ENCODE results near the gene SKIC2. TPM values are rescaled to one million over a fixed set of nuclear protein-coding genes. Genes with fewer than 3 reads are reported as not detected.

Gene SKIC2
- total RNA-seq, 1 donor from 2014 or later: 32.9 TPM

GRCh38 chr6:31935823-31936222 is 23.2 kb upstream of the SKIC2 start:
- peaks cover 6% of the 10 kb centered on the region for H3K27me3 ChIP-seq (ENCODE audit: low read depth)
- no peaks in the 10 kb centered on the region for H3K36me3 ChIP-seq
- no peak overlapping the region for H3K4me3 ChIP-seq
- no peaks in the 10 kb centered on the region for H3K9me3 ChIP-seq (replicated peaks)
- TF ChIP-seq CTCF (IDR thresholded peaks at IDR 0.05; ENCODE audit: borderline replicate concordance): no peak
- DNase-seq: no peak
- H3K4me1 ChIP-seq: no peaks in the 10 kb centered on the region
- H3K27ac ChIP-seq (replicated peaks): no peak overlapping the region
- intact Hi-C loops (cut with micrococcal nuclease): no loop called here

- no peak overlapping the region for H3K27ac ChIP-seq (replicated peaks)
- H3K9me3 ChIP-seq (replicated peaks): no peaks in the 10 kb centered on the region
- DNase-seq: no peak
- H3K27me3 ChIP-seq (ENCODE audit: low read depth): peaks cover 40% of the 10 kb centered on the region
- H3K4me3 ChIP-seq: no peak overlapping the region
- H3K4me1 ChIP-seq: peaks cover 6% of the 10 kb centered on the region
- intact Hi-C loops (cut with micrococcal nuclease): no loop called here
- H3K36me3 ChIP-seq: no peaks in the 10 kb centered on the region
- TF ChIP-seq CTCF (IDR thresholded peaks at IDR 0.05; ENCODE audit: borderline replicate concordance): no peak
Measured at GRCh38 chr6:31940256-31940664, 18.7 kb upstream of the SKIC2 start.

GRCh38 chr6:31943742-31944141 is 15.2 kb upstream of the SKIC2 start:
- no peak overlapping the region for H3K4me3 ChIP-seq

GRCh38 chr6:31945154-31945506 is 13.8 kb upstream of the SKIC2 start:
- intact Hi-C loops (cut with micrococcal nuclease): no loop called here
- peaks cover 39% of the 10 kb centered on the region for H3K27me3 ChIP-seq (ENCODE audit: low read depth)
- DNase-seq: no peak
- H3K36me3 ChIP-seq: no peaks in the 10 kb centered on the region
- H3K27ac ChIP-seq (replicated peaks): peak overlapping the region; percentile 77
- no peak for TF ChIP-seq CTCF (IDR thresholded peaks at IDR 0.05; ENCODE audit: borderline replicate concordance)
- H3K4me1 ChIP-seq: peaks cover 13% of the 10 kb centered on the region
- H3K9me3 ChIP-seq (replicated peaks): no peaks in the 10 kb centered on the region
- H3K4me3 ChIP-seq: peak overlapping the region; percentile 39

More at GRCh38 chr6:31943742-31944141, 15.2 kb upstream of the SKIC2 start:
- Histone ChIP-seq H3K9me3 (replicated peaks) (no peaks in the 10 kb centered on the region), H3K27me3 (ENCODE audit: low read depth) (peaks cover 41% of the 10 kb centered on the region), H3K36me3 (no peaks in the 10 kb centered on the region), H3K4me1 (peaks cover 13% of the 10 kb centered on the region), H3K27ac (replicated peaks) (no peak overlapping the region)
- no peak for TF ChIP-seq CTCF (IDR thresholded peaks at IDR 0.05; ENCODE audit: borderline replicate concordance)
- no peak for DNase-seq
- intact Hi-C loops (cut with micrococcal nuclease): no loop called here

- H3K4me1 ChIP-seq: peaks cover 13% of the 10 kb centered on the region
- no peaks in the 10 kb centered on the region for H3K9me3 ChIP-seq (replicated peaks)
- intact Hi-C loops (cut with micrococcal nuclease): no loop called here
- H3K4me3 ChIP-seq: peak within 1 kb of the TSS; percentile 39
- no peak for TF ChIP-seq CTCF (IDR thresholded peaks at IDR 0.05; ENCODE audit: borderline replicate concordance)
- peak within 1 kb of the TSS; percentile 77 for H3K27ac ChIP-seq (replicated peaks)
- H3K27me3 ChIP-seq (ENCODE audit: low read depth): peaks cover 35% of the 10 kb centered on the region
- DNase-seq: peak; percentile 65
- no peaks in the 10 kb centered on the region for H3K36me3 ChIP-seq
Measured at GRCh38 chr6:31945507-31946369, 13.2 kb upstream of the SKIC2 start, which contains the start of gene CFB. TSS of gene CFB (plus strand) at chr6:31946095. CDS start at chr6:31946222, 127 bp downstream.

All from left ventricle myocardium inferior (tissue), 1 donor.